IPS-NIHi7 (cell line): ENCODE measurements around the gene PEX5.

Source experiments
- DNase-seq: peaks from one replicate; pipeline ENCODE4 v3.0.0; 2012; ENCODE audit warnings: mixed read lengths; ENCODE audit errors: extremely low spot score

Gene PEX5

GRCh38 chr12:7189398-7190267 is at the start of gene PEX5:
PEX5 (plus strand) TSS chr12:7189686; CDS start chr12:7190378, 692 bp downstream.
- DNase-seq = peak; percentile 96

GRCh38 chr12:7141351-7142005 is 48.0 kb upstream of the PEX5 start:
- no peak for DNase-seq

DNA sequence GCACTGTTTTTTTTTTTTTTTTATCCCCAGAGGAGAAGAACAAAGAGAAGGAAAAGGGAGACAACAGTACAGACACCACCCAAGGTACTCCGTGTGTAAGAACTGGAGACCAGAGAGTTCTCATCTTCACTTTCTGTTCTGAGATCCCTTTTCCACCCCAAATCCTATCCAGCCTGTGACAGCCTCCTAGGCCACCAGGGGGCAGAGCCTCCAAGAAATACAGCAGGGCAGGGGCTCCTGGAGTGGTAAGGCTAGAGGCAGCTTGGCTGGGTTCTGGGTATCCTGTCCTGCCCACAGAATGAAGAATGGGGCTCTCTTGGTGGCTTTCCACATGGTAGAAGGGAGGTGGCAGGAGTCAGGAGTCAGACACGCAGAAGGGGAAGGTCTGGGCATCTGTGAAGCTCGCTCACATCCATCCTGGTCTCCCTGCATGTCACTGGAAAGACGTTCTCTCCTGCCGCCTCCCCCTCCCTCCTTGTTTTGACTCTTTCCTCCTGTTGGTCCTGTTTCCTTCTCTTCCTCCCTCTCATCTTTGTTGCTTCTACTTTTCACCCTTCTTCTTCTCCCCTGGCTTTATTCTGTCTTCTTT is 47.3 kb upstream of the PEX5 start:
- DNase-seq = peak; percentile 86

GRCh38 chr12:7142809-7143465 is 46.5 kb upstream of the PEX5 start:
- no peak for DNase-seq

DNA sequence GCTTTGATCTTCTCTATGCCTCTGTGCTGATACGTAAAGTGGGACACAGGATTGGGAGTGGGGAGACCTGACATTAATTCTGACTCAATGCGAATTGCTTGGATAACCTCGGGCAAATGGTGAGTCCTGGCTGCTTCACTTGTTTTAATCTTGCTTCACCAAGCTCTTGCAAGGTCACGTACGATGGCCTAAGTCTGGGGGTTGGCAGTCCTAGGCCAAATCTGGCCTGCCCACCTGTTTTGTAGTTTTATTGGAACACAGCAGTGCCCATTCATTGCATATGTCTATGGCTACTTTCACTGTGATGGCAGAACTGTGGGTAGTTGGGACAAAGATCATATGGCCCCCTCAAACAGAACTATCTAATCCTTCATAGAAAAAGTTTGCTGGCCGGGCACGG is 45.9 kb upstream of the PEX5 start:
- no peak for DNase-seq

- DNase-seq = peak; percentile 46
These were observed 44.9 kb upstream of the PEX5 start for GRCh38 chr12:7144414-7145120.

DNA sequence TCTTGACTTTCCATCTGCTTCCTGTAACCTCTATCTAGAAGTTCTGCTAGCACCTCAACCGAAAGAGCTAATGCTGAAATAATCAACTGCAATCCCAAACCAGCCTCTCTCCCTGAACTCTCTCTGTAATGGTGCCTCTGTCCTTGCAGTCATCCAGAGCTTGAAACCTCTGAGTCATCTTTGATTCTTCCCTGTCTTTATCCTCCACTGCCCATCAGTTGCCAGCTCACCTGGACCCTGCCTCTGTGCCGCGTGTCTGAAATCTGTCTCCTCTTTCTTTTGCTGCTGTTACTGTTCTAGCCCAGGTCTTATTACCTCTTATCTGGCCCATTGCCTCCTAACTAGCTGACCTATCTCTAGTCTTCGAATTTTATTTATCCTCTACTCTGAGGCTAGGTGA is 43.8 kb upstream of the PEX5 start:
- DNase-seq = no peak

- no peak for DNase-seq
These were observed 43.3 kb upstream of the PEX5 start for GRCh38 chr12:7146228-7146627.

GRCh38 chr12:7146906-7147305 is 42.6 kb upstream of the PEX5 start:
- DNase-seq = no peak

DNA sequence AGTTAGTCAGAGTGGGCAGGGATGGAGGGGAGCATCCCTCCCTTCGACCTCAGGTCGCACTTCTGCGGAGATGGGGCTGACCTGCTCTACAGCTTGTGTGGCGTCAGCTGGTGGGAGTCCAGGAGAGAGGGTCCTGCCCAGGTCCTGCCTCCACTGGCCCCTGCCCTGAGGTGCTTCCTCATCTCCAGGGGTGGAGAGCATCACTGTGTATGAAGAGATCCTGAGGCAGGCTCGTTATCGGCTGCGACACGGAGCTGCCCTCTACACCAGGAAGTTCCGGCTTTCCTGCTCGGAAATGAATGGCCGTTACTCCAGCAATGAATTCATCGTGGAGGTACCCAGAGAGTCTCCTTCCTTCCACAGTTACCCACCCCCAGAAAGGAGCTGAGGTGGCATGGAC is 39.1 kb upstream of the PEX5 start:
- DNase-seq = no peak

DNA sequence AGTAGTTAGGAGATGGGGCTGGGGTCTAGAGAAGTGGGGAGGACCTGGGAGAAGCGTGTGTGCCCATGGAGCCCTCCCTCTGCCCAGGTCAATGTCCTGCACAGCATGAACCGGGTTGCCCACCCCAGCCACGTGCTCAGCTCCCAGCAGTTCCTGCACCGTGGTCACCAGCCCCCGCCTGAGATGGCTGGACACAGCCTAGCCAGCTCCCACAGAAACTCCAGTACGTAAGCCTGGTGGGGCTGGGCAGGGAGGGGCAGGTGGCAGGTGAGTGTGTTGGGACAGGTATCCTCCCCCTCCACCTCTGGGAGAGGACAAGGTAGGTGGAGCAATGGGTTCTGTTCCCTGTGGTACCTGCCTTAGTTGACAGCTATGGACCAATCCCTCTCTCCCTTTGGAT is 38.6 kb upstream of the PEX5 start:
- DNase-seq = no peak

GRCh38 chr12:7151532-7151931 is 38.0 kb upstream of the PEX5 start:
- no peak for DNase-seq

- no peak for DNase-seq
These were observed 36.7 kb upstream of the PEX5 start for GRCh38 chr12:7152818-7153217.

GRCh38 chr12:7154042-7154441 is 35.4 kb upstream of the PEX5 start:
- no peak for DNase-seq

DNA sequence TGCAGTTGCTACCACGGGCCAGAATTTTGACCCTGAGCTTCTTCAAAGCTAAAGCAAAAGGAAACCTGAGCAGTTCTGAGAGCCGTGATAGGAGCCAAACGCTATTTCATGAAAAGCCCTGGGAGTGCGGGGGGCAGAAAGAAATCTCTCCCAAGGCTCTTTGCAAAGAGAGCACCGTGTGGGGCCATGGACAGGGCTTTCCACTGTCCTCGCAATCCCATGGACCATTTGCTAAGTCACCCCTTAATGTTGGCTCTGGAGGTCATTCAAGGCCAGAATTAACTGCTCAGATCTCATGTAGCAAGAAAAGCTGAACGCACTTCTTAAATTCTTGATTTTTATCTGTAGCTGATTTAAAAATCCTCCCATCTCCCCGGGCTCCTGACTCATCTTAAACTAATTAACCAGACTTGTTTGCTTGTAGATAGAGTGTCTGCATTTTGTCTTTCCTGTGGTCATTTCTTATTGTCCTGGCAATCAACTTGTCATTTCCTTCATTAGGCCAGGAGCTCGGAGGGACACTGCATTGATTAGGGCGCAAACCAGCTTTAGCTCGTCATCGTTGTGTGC is 34.5 kb upstream of the PEX5 start:
- DNase-seq = no peak

DNA sequence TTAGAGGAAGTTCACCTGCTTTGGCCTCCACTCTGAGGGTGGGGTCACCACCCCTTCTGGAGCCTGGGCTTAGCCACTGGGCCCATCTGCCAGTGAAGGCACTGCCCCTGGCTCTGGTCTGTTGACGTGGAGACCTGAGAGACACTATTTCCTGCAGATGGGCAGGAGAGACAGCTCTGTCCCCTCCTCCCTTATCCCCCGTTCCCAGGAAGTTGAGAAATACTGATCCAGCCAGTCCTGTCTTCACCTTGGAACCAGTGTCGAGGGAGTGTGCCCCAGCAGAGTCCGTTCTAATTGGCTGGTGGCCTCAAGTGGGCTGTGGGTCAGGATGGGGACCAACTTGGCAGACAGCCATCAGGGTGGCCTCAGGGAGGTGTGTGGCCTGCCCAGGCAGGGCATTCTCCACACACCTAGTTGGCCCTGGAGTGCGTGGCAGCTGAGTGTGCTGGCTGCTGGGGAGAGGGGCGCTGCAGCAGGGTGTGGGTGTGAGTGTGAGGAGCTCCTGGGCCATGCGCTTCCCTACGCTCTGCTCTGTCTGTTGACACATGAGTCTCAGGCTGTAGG is 33.9 kb upstream of the PEX5 start:
- no peak for DNase-seq

DNA sequence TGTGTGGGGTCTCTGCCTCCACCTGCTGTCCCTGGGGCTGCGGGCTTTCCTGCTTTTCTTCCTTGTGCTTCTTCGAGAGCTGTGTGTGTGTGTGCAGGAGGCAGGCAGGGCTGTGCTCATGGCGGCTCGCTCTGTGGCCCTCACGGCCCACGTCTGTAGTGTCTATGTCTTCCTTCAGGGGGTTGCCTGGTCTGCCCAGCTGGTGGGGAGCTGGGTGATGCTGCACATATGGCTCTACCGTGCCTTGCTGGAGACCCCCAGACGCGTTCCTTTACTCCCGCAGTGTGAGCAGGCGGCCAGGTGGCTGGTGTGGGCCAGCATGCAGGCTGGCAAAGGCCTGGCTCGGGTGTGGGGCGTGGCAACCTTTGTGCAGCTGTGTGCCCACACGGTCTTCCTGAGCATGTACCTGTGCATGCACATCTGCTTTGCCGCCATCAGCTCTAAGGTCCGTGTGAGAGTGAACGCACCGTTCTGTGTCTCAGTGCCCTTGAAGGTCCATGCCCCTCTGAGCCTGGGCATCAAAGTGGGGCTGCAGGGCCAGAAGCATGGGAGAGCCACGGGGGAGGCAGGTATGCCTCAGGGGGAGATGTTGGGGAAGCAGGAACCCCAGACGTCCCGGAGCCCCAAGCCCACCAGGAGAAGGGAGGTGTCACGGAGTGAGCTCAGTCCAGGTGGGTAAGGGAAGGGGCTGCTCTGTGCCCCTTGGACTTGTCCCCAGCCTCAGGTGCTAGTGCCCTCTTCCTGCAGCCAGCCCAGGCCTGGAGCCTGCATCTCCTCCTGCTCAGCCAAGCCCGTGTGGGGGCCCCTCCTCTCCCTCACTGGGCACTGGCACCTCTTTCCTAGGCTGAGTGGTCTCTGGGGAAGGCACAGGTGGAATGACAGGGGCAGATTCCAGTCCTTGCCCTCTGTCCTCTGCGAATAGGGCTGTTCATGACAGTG is 33.0 kb upstream of the PEX5 start:
- no peak for DNase-seq

GRCh38 chr12:7157391-7157790 is 32.1 kb upstream of the PEX5 start:
- DNase-seq = no peak

- no peak for DNase-seq
These were observed 30.5 kb upstream of the PEX5 start for GRCh38 chr12:7158781-7159609.
